Endothelial cell of umbilical vein (primary cell): Measurements from ENCODE around the gene AOC2. TPM values are rescaled to one million over a fixed set of nuclear protein-coding genes. Genes with fewer than 3 reads are reported as not detected.

Experiments used
- BruUV-seq: library from RNA; stranded (reverse); fragments of 400-500 nt; replicated peaks from 2 replicates; lab custom pipeline; 2021; lab: Mats Ljungman, UMichigan
- CTCF ChIA-PET: fragments of 300-600, 350-600 bp; sonication (Branson Sonifier 250); formaldehyde crosslinking; loops from one replicate; lab custom pipeline; 2021; ENCODE audit warnings: antibody characterized with exemption, inconsistent platforms; lab: Charles Lee
- POLR2A ChIA-PET: fragments of 300-600, 350-600 bp; sonication (Branson Sonifier 250); formaldehyde crosslinking; loops from one replicate; lab custom pipeline; 2021; ENCODE audit warnings: antibody characterized with exemption, inconsistent platforms; lab: Charles Lee
- DNase-seq: peaks from one replicate; pipeline ENCODE4 v3.0.0-alpha.2; 2011; ENCODE audit warnings: low read depth, low spot score
- FAIRE-seq: peaks from 2 replicates; lab custom pipeline; 2011; peaks lifted over from hg19 to GRCh38; lab: Jason Lieb, UNC
- H2AFZ ChIP-seq: 2 replicates; pipeline ENCODE4 v1.6.0; 2012; ENCODE audit warnings: low read depth, low read length, control low read depth, inconsistent platforms
- H3K27ac ChIP-seq: 2 replicates; pipeline ENCODE4 v1.5.1; 2011; ENCODE audit warnings: low read depth, mild to moderate bottlenecking, control low read depth, low read length, moderate library complexity; ENCODE audit not compliant: insufficient read depth
- H3K27me3 ChIP-seq, 2 experiments: 2 replicates each; pipeline versions ENCODE4 v1.6.0 to v1.6.1; 2011; ENCODE audit warnings: low read length in 2 of 2, mixed read lengths in 1 of 2; ENCODE audit not compliant: control insufficient read depth in 2 of 2, insufficient read depth in 2 of 2
- H3K36me3 ChIP-seq, 2 experiments: 2 replicates in 1 of 2; 3 replicates in 1 of 2; pipeline ENCODE4 v1.5.1; 2011; ENCODE audit warnings: low read length in 2 of 2, mild to moderate bottlenecking in 1 of 2, moderate library complexity in 1 of 2; ENCODE audit not compliant: control insufficient read depth in 2 of 2, insufficient read depth in 2 of 2; ENCODE audit errors: extremely low read depth in 1 of 2
- H3K4me1 ChIP-seq: 3 replicates; pipeline ENCODE4 v1.5.1; 2011; ENCODE audit warnings: mild to moderate bottlenecking, low read length; ENCODE audit not compliant: control insufficient read depth, insufficient read depth; ENCODE audit errors: extremely low read depth
- H3K4me2 ChIP-seq: 2 replicates; pipeline ENCODE4 v1.6.1; 2011; ENCODE audit warnings: low read length, control low read depth, mixed read lengths; ENCODE audit not compliant: insufficient read depth
- H3K4me3 ChIP-seq, 3 experiments: fragments of 200-600 bp in 1 of 3; sonication (generic), shearing (Covaris generic) in 1 of 3; replicated peaks in 1 of 3; 2 replicates each; pipeline ENCODE4 v1.5.1; 2011 to 2016; ENCODE audit warnings: control low read depth in 3 of 3, low read length in 3 of 3, mild to moderate bottlenecking in 2 of 3, inconsistent platforms in 1 of 3, low read depth in 1 of 3, moderate library complexity in 1 of 3; ENCODE audit not compliant: insufficient read depth in 1 of 3
- H3K79me2 ChIP-seq: 2 replicates; pipeline ENCODE4 v1.6.0; 2012; ENCODE audit warnings: low read length, inconsistent platforms; ENCODE audit not compliant: control insufficient read depth, insufficient read depth
- H3K9ac ChIP-seq: replicated peaks from 2 replicates; pipeline ENCODE3; 2011; ENCODE audit warnings: low read length, control low read depth; ENCODE audit not compliant: insufficient read depth; ENCODE audit errors: extremely low read depth
- H3K9me1 ChIP-seq: replicated peaks from 3 replicates; pipeline ENCODE4 v1.6.0; 2011; ENCODE audit warnings: mild to moderate bottlenecking, low read length; ENCODE audit not compliant: control insufficient read depth, insufficient read depth; ENCODE audit errors: extremely low read depth
- H3K9me3 ChIP-seq: replicated peaks from 2 replicates; pipeline ENCODE4 v1.5.1; 2012; ENCODE audit warnings: low read length, inconsistent platforms; ENCODE audit not compliant: control insufficient read depth, insufficient read depth
- H4K20me1 ChIP-seq: replicated peaks from 2 replicates; pipeline ENCODE3; 2011; ENCODE audit warnings: mild to moderate bottlenecking, low read length; ENCODE audit not compliant: control insufficient read depth, insufficient read depth; ENCODE audit errors: extremely low read depth
- CTCF ChIP-seq, 2 donors: IDR thresholded peaks; 1 replicate in 1 of 2; 2 replicates in 1 of 2; pipeline ENCODE4 v1.5.1; 2011; ENCODE audit warnings: low read length in 2 of 2, mild to moderate bottlenecking in 2 of 2, moderate library complexity in 2 of 2, control low read depth in 1 of 2, inconsistent platforms in 1 of 2, low read depth in 1 of 2; ENCODE audit not compliant: insufficient read depth in 1 of 2; ENCODE audit errors: extremely low read depth in 1 of 2
- EZH2 ChIP-seq: IDR thresholded peaks from 2 replicates; pipeline ENCODE4 v1.6.1; 2012; ENCODE audit warnings: borderline replicate concordance, low read depth, mild to moderate bottlenecking, moderate library complexity, low read length, inconsistent platforms; ENCODE audit not compliant: severe bottlenecking
- FOS ChIP-seq: IDR thresholded peaks from 2 replicates; pipeline ENCODE4 v1.6.1; 2011; ENCODE audit warnings: mild to moderate bottlenecking, low read length, moderate library complexity, borderline replicate concordance; ENCODE audit not compliant: insufficient read depth
- GATA2 ChIP-seq: IDR thresholded peaks from 2 replicates; pipeline ENCODE4 v1.7.0; 2011; ENCODE audit warnings: low read depth, mild to moderate bottlenecking, moderate library complexity, mixed read lengths, low read length; ENCODE audit not compliant: insufficient read length, insufficient read depth
- JUN ChIP-seq: IDR thresholded peaks from 2 replicates; pipeline ENCODE4 v1.6.1; 2011; ENCODE audit warnings: borderline replicate concordance, low read depth; ENCODE audit not compliant: insufficient read length, insufficient read depth
- MAX ChIP-seq: IDR thresholded peaks from 2 replicates; pipeline ENCODE4 v1.6.1; 2011; ENCODE audit not compliant: insufficient read depth, insufficient read length
- MYC ChIP-seq: IDR thresholded peaks from one replicate; pipeline ENCODE4 v1.6.1; 2011; ENCODE audit warnings: mild to moderate bottlenecking, low read depth, low read length
- POLR2A ChIP-seq: IDR thresholded peaks from 2 replicates; pipeline ENCODE4 v1.6.1; 2012; ENCODE audit warnings: low read depth, mild to moderate bottlenecking, control low read depth, low read length
- POLR2AphosphoS5 ChIP-seq: IDR thresholded peaks from 2 replicates; pipeline ENCODE4 v1.6.1; 2012; ENCODE audit warnings: low read depth, mild to moderate bottlenecking, control low read depth, low read length, moderate library complexity; ENCODE audit not compliant: insufficient read depth
- dilution Hi-C: fragments of 300-500 bp; cut with MboI; formaldehyde crosslinking; loops from one replicate; pipeline ENCODE4 v1.15.0; 2019; ENCODE audit warnings: low sequenced_read_pairs; ENCODE audit not compliant: extremely low pct_ligation_motif_present
- intact Hi-C: fragments of 100-400 bp; cut with micrococcal nuclease; formaldehyde crosslinking; loops from one replicate; pipeline ENCODE4 v1.10.0; 2022
- polyA plus RNA-seq, 4 experiments: library from polyadenylated mRNA; depleted of rRNA in 3 of 4; stranded (reverse) in 3 of 4; unstranded in 1 of 4; fragments of >200 nt; gene quantifications; 2 replicates each; pipeline versions ENCODE4 v1.2.1 to v1.2.3, GENCODE V29; 2011 to 2012; ENCODE audit warnings: missing spikeins in 1 of 4
- total RNA-seq: library from RNA; stranded (reverse); gene quantifications from 2 replicates; pipeline ENCODE4 v1.2.3, GENCODE V29; 2021

AOC2 gene
- total and polyA plus RNA-seq, 2 donors (not counting 3 experiments of a cell fraction or from before 2014, with no cell fraction given) = 0.62 to 1.9 TPM

GRCh38 chr17:42849031-42849430 is 4.7 kb downstream of the AOC2 start:
- POLR2A ChIA-PET = no interaction called here
- no peaks in the 10 kb centered on the region for H3K79me2 ChIP-seq
- intact Hi-C loops (no loop called here), dilution Hi-C loops (no loop called here)
- CTCF ChIA-PET = interaction anchor here (1.0 to 8.9 kb wide), 3 partner anchors 18 to 87 kb away, joined by 3 to 132 read pairs (median 122); no protein-coding TSS in a partner anchor
- H4K20me1 ChIP-seq = no peaks in the 10 kb centered on the region
- H3K27ac ChIP-seq = no peak overlapping the region
- DNase-seq (no peak), FAIRE-seq (no peak)
- H3K4me3 ChIP-seq = no peak overlapping the region
- no peak overlapping the region for H3K4me2 ChIP-seq
- H3K9me1 ChIP-seq = no peaks in the 10 kb centered on the region
- no peak overlapping the region for H2AFZ ChIP-seq
- no peak overlapping the region for H3K9ac ChIP-seq
- no peaks in the 10 kb centered on the region for H3K9me3 ChIP-seq
- H3K36me3 ChIP-seq = peaks cover 6 to 19% of the 10 kb centered on the region in 2 experiments
- H3K4me1 ChIP-seq = no peaks in the 10 kb centered on the region
- TF ChIP-seq POLR2AphosphoS5 (no peak), JUN (no peak), POLR2A (no peak), CTCF (IDR thresholded peaks at IDR 0.05; ENCODE audit: extremely low read depth in 1 of 2, insufficient read depth in 1 of 2, low read depth in 1 of 2, low read length in 2 of 2) (no peak), FOS (no peak), MYC (no peak), GATA2 (no peak), MAX (no peak), EZH2 (no peak)
- peaks cover 0 to 3% of the 10 kb centered on the region in 2 experiments for H3K27me3 ChIP-seq
- no TSS peak for BruUV-seq
